ENCODE data around the gene ZNF358.

Gene ZNF358

GRCh38 chr19:7488736-7489353 is 27.1 kb upstream of the ZNF358 start, which contains the start of gene PEX11G:
PEX11G (minus strand) TSS chr19:7489035; CDS start chr19:7489010, 25 bp downstream.
- peak; percentile 43 to 94 (median 84) for DNase-seq

GRCh38 chr19:7489609-7490044 is 26.3 kb upstream of the ZNF358 start:
- no peak for DNase-seq

DNA sequence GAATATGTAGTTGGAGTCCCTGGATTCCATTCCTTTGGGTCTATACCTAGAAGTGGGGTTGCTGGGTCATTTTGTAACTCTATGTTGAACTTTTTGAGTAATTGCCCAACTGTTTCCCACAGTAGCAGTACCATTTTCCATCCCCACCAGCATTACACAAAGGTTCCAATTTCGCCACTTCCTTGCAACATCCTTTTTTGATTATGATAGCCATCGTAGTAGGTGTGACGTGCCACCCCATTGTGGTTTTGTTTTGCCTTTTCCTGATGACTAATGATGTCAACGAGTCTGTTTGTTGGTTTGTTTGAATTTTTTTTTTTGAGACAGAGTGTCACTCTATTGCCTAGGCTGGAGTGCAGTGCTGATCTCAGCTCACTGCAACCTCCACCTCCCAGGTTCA is 23.8 kb upstream of the ZNF358 start:
- DNase-seq = no peak

GRCh38 chr19:7492558-7492957 is 23.3 kb upstream of the ZNF358 start:
- no peak for DNase-seq

GRCh38 chr19:7494416-7495098 is 21.3 kb upstream of the ZNF358 start:
- peak in 56 of 58 donors; percentile 5 to 95 (median 76) for DNase-seq

GRCh38 chr19:7497292-7497691 is 18.6 kb upstream of the ZNF358 start:
- DNase-seq = peak in 4 of 58 donors; percentile 6 to 32 (median 14)

DNA sequence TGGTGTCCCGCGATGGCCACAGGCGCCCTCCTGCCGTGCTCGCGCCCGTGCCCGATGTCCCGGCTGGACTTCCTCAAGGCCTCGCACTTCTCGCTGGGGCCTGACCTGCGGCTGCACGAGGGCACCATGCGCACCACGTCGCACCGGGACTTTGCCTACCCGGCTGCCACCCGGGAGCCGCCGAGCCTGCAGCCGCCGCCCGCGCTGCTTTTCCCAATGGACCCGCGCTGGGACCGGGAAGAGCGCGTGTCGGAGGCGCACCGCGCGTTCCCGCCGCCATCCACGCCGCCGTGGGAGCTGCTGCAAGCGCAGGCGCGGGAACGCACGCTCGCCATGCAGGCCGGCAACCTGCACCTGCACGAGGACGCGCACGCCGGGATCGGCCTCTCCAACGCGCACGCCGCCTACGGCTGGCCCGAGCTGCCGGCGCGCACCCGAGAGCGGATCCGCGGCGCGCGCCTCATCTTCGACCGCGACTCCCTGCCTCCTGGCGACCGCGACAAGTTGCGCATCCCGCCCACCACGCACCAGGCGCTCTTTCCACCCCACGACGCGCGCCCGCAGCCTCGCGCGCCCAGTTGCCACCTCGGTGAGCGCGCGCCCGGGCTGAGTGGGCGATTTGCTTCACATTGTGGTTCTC is 15.0 kb upstream of the ZNF358 start:
- peak in 57 of 58 donors; percentile 22 to 91 (median 77) for DNase-seq

DNA sequence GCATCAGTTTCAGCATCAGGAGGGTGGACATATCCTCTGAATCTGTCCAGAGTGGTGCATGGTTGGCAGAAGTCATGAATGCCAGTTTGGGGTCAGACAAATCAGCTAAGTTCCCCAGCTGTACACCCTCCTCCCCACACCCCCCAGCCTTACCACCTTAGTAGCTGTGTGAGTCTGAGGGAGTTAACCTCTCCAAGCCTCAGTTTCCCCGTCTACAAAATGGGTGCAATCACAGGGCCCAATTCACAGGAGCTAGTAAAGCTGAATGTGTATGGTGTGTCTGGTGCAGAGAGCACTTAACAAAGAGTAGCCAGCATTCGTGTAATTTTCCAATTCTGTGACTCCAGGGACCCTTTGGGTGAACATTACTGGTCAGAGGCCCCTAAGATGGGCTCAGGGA is 13.4 kb upstream of the ZNF358 start:
- DNase-seq = no peak

- no peak for DNase-seq
Observed at GRCh38 chr19:7504684-7505083, 11.2 kb upstream of the ZNF358 start.

- DNase-seq = no peak
Observed at GRCh38 chr19:7505288-7505681, 10.6 kb upstream of the ZNF358 start.

DNA sequence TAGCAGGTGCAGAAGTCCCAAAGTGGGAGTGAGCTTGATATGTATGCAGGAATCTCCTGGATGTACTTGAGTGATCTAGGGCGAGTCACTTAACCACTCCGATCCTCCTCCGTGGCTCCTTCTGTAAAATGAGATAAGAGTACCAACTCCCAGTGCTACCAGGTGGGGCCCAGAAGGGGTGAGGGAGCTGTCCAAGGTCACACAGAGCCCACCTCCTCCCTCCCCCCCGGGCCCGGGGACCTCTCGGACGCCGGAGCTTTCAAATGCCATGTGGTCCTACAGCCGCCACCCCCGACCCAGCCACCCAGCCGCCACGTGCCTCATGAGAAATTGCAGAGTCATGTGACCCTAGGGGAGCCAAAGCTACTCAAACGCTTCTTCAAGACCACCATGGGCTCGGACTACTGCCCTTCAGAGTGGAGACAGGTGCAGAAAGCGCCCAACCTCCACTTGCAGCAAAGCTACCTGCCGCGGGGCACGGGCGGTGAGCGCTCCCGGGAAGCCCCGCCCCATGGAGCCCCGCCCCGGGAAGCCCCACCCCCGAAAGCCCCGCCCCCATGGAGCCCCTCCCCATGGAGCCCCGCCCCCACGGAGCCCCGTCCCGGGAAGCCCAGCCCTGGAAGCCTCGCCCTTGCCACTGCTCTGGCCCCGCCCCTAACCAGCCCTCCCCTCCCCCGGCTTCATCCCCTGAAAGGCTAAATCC is 10.1 kb upstream of the ZNF358 start:
- peak in 7 of 58 donors; percentile 12 to 67 (median 38) for DNase-seq

DNA sequence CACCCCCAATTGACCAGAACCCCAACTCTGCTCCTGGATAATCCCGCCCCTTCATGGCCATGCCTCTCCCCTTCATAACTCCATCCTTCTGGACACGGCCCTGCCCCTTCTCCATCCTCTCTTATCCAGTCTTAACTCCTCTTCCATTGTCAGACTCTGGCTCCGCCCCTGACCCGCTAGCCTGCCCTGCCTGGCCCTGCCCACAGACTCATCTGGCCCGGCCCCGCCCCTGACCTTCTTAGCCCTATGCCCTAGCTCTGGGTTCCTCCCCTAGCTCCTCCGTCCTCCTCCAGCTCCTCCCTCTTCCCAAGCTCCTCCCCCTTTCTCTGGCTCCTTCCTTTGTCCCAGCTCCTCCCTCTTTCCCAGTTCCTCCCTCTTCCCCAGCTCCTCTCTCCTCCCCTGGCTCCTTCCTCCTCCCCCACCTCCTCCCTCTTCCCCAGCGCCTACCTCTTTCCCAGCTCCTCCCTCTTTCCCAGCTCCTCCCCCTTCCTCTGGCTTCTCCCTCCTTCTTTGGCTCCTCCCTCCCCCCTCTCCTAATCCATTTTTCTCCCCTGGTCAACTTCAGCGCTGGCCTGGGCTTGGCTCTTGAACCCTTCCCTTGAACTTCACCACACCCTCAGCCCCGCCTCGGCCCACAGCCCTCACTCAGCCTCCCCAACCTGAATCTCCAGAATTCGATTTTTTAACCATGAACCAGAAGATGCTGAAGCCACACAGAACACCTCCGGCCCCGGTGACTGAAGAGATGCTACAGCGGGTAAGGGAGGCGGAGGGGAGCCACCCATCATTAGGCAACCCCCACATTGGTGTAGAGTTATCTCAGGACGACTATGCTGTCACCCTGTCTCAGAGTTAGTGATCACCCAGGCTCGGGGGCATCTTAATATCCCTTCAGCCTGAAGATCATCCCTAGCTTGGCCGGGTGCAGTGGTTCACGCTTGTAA is 9.2 kb upstream of the ZNF358 start:
- peak in 21 of 58 donors; percentile 4 to 67 (median 20) for DNase-seq

GRCh38 chr19:7507884-7508283 is 8.0 kb upstream of the ZNF358 start:
- peak in 9 of 58 donors; percentile 3 to 62 (median 24) for DNase-seq

GRCh38 chr19:7509625-7510024 is 6.3 kb upstream of the ZNF358 start:
- DNase-seq = no peak

DNA sequence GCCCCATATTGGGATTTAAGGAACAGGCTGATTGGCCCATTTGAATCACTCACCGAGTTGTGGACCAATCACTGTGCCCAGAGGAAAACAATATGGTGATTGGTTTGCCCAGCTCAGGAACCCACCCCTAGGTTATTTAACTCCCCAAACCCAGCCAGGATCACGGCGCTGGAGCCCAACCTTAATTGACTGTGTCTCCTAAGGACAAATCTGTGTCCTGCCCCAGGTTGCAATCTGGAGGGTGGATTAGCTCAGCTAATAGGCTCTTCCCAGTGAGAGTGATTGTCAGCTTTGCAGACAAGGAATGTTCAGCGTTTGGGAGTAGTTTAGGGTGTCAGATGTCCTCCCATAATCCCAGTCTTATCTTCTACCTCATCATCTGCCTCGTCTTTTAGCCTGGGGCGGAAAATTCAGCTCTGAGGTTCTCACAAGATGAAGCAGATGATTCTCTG is 3.5 kb upstream of the ZNF358 start:
- no peak for DNase-seq

DNA sequence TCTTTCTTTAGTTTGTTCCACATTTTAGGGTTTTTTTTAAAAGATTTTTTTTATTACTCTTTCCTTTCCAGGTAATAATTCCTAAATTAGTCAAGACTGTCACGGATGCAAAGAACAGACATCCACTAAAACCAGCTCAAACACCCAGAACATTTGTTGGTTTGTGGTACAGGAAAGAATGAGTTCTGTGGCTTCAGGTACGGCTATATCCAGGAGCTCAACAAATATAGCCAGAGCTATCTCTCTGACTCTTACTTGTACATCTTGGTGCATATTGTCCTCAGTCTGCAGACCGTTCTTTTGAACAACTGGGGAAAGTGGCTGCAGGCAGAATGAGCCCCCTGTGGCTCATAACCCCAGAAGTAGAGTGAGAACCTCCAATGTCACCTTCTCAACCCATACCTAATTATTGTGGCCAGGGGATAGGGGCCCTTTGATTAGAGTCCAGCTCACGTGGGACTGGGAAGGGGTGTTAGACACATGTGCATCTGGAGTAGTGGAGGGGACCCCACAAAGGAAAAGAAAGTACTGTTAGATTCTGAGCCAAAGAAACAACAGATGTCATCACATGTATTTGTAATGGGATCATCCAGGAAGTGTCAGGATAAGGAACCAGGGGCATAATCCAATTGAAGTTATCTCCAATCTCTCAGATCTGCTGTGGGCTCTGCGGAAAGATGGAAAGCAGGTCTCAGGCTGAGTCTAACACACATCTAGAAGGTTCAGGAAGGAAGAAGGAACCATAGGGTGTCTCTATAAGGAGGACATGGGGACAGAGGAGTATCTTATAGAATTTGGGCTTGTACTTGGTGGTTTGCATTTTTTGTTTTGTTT is 1.9 kb upstream of the ZNF358 start:
- no peak for DNase-seq

DNA sequence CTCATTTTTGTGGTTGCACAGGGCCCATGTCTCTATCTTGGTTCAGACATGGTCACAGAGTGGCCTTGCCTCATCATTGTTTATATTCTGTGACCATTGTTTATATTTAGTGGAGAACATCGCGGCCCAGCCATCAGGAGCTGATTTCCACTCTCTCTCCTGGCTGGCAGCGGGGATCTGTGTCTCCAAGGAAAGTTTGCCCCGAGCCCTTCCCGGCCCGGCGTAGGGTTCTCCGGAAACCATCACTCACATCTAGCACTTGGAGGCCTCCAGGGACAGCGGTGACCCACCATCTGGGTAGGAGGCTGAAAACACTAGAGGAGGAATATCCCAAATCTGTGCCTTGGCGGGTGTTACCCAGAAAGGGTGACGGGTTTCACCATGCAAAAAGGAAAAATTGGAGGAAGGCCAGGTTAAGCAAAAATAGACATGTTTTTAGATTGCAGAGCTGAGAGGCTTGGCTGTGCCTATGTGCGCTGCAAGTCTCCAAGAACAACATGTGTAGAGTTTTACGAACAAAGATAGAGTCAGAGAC is 726 bp upstream of the ZNF358 start:
- DNase-seq = peak in 24 of 58 donors; percentile 6 to 55 (median 25)

DNA sequence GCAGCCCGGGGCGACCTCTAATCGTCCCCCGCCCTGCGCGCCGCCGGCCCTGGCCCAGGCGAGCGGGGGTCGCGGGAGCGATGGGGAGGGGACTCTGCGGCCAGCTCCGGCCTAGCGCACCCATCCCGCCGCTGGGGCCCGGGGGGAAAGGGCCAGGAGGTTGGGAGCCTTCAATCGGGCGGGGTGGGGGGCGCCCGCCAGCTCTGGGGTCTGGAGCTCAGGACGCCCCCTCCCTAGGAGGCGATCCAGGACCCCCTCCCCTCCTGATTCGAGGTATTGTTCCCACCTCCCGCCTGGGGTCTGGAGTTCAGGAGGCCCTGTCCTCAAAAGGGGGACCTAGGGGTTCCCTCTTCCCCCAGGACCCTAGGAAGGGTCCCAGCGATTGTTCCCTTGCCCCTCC is 430 bp downstream of the ZNF358 start:
- DNase-seq = no peak

DNA sequence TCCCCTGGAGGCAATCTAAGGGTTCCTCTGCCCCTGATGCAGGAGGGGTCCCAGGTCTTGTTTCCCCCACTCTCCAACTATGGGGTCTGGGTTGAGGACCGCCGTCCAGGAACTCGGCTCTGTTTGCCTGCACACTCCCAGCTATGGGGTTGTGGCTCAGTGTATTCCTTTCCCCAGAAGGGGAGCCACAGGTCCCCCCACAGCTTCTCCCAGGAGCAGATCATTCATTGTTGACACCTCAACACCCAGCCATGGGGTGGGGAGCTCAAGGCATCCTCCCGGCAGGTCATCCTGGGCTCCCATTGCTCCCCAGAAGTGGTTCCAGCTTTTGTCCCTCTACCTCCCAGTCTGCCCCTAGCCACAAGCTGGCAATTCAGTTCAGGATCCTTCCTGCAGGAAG is 975 bp downstream of the ZNF358 start:
- DNase-seq = no peak

Data from anterior cingulate cortex (tissue), 58 donors.